GM20000 (cell line): ENCODE results near the gene KLHDC9.
A peak's percentile ranks its signal among the peaks of the same experiment; 100 is the strongest.

Experiments used
- DNase-seq: peaks from one replicate; pipeline ENCODE4 v3.0.0; 2012; ENCODE audit warnings: low spot score
- TF ChIP-seq, protein P1 (sequence below): IDR thresholded peaks from 2 replicates; pipeline ENCODE4 v1.5.1; 2012; ENCODE audit warnings: mild to moderate bottlenecking, control low read depth; ENCODE audit errors: extremely low read depth, missing control alignments

KLHDC9 gene, protein sequence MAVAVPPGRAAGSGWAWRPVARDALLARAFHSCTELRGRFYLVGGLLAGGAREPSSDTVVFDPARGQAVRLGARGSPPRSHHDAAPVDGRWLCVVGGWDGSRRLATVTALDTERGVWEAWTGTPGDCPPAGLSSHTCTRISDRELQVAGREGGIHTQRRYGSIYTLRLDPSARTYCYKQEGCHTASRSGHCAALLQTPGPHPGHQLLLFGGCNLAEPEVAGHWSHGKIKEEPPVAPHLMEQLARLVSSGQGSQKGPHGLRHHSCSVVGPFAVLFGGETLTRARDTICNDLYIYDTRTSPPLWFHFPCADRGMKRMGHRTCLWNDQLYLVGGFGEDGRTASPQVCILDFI

DNA sequence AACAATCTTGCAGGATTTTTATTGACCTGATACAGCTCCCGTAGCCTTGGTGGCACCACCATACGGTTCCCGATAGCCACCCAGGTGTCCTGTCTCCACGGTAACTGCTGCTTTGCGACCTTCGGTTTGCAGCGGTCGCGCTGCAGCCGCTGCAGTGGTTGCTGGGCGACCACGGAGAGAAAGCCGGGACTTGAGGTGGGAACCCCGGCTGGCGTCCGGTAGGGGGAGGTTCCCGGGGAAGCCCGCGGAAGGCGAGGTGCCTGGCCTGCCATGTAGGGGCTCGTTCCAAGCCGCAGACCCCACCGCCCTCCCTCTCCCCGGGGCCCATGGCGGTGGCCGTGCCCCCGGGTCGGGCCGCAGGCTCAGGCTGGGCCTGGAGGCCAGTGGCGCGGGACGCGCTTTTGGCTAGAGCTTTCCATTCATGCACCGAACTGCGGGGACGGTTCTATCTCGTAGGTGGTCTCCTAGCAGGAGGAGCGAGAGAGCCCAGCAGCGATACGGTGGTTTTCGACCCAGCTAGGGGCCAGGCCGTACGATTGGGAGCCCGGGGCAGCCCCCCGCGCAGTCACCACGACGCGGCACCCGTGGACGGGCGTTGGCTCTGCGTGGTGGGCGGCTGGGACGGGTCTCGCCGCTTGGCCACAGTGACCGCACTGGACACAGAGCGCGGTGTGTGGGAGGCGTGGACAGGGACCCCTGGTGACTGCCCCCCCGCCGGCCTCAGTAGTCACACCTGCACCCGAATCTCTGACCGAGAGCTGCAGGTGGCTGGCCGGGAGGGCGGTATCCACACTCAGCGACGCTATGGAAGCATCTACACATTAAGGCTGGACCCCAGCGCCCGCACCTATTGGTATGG, at the start of gene KLHDC9:
Gene KLHDC9, plus strand, starts transcription at position 152 of the 859 bp plus-strand sequence. Its CDS starts 175 bp downstream, at position 327.
- peak; percentile 96 for DNase-seq
- TF ChIP-seq, protein P1, sequence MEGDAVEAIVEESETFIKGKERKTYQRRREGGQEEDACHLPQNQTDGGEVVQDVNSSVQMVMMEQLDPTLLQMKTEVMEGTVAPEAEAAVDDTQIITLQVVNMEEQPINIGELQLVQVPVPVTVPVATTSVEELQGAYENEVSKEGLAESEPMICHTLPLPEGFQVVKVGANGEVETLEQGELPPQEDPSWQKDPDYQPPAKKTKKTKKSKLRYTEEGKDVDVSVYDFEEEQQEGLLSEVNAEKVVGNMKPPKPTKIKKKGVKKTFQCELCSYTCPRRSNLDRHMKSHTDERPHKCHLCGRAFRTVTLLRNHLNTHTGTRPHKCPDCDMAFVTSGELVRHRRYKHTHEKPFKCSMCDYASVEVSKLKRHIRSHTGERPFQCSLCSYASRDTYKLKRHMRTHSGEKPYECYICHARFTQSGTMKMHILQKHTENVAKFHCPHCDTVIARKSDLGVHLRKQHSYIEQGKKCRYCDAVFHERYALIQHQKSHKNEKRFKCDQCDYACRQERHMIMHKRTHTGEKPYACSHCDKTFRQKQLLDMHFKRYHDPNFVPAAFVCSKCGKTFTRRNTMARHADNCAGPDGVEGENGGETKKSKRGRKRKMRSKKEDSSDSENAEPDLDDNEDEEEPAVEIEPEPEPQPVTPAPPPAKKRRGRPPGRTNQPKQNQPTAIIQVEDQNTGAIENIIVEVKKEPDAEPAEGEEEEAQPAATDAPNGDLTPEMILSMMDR = no peak

DNA sequence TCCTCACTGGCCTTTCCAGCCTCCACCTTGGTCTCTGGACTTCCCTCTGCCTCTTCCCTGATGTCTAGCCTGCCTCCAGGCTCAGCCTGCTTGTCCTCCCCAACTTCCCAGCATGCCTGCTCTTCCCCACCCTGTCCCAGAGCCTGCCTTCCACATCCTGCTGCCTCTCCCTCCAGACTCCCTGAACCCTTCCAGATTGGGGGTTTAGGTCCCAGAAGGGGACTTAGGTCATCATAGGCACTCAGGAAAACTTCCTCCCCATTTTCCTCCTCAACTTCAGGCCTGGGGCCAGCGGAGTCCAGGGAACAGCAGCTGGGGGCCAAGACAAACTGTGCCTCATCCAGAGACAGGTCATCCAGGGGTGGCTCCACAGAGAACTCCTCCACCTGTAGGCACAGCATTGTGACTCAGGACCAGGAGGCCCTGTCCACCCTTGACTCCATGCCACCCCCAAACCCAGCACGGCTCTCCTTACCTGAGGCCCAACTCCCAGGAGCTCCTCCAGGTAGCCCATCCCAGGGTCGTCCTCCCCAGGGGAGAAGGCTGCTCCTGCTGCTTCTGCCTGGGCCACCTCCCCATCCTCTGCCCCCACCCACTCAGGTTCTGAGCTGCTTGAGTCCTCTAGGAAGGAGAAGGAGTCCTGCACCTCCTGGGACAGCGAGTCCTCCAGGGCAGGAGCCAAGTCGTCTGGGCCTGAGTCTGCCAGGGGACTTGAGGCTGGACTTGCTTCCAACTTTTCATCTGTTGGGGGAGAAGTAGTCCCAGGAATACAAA, 49.0 kb upstream of the KLHDC9 start:
- no peak for DNase-seq
- TF ChIP-seq, protein P1 = no peak

DNA sequence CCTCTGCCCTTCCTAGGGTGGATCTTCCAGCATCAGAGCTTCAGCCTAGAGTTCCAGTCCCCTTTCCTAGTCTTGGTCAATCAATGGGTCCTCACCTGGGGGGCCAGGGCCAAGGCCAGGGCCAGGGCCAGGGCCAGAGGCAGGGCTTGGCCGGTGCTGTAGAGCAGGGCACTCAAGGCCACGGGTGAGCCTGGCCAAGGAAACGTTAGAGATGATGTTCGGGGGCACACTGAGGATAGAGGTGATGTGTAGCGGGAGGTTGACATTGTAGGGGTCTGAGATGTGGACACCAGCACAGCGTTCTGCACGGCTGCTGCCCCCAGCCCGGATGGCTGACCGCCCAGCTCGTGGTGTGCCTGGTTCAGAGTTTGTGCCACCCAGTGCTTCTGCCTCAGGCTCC, 46.9 kb upstream of the KLHDC9 start:
- no peak for DNase-seq
- TF ChIP-seq, protein P1 = no peak

DNA sequence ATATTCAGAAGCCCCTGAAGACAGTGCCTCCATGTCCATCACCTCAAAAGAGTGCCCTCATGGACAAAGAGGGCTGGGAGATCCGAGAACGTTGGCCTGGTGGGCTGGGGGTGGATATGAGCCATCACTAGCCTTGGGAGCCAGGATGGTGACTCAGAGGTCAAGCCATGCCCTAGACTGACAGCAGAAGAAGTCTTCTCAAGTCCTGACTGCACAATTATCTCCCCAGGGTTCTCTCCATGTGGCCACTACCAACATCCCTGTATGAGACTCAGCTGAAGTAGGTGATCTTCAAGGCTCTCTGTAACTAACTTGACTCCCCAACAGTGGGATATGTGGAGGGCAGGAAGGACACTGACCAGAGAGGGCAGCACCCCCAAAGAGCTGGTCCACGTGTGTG, 45.3 kb upstream of the KLHDC9 start:
- TF ChIP-seq, protein P1 = no peak
- no peak for DNase-seq

DNA sequence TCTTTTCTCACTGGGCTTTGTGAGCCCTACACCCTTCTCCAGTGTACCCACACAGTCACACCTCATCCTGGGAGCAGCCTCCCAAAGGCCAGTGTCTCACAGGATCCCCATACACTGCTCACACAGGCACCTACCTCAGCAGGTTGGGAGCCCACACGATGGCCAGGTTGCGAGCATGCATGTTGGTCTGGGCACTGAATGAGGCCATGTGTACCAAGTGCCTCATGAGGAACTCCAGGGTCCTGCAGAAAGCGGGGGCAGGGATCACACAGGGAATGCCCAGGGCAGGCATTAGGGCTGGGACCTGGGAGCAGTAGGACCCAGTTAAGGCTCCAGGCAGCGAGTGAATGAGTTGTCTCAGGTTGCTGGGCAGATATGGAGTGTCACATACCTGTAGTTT, 43.9 kb upstream of the KLHDC9 start:
- TF ChIP-seq, protein P1 = no peak
- no peak for DNase-seq

DNA sequence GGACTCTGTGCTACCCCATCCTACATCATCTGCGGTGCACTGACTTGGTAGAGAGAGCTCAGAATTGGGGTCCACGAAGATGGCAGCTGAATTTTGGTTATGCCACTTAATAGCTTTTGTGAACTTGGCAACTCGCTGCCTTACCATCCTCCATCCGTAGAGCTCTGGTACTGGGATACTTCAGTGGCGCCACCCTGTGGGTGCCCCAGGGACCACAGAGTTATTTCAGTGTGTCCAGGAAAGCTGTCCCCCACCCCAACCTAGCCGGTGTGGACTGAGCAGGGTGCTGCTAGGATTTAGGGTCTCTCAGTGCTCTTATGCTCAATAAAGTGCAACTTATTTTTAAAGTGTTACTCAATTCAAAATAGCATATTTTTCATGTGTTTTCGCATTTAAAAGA, 43.4 kb upstream of the KLHDC9 start:
- no peak for DNase-seq
- TF ChIP-seq, protein P1 = no peak

DNA sequence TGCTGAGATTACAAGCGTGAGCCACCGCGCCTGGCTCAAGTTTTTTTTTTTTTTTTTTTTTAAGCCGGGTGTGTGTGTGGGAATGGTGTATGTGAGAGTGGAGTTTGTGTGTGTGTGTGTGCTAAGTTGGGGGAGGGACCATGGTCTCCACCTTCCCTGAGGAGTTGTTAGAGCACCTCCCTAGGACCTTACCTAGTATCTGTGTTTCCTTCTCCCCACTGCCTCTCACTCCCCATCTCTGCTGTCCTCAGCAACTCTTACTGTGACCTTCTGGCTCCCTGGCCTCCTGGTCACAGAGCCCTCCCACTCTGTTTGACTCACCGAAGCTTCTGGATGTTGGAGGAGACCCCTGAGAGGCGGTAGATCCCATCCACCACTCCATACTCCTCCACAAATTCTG, 38.9 kb upstream of the KLHDC9 start:
- TF ChIP-seq, protein P1 = no peak

More for the DNA sequence above, 38.9 kb upstream of the KLHDC9 start:
- DNase-seq = no peak
